ENCODE data around the gene DISP3.
A peak's percentile ranks its signal among the peaks of the same experiment; 100 is the strongest.

DISP3 gene

GRCh38 chr1:11543392-11543791, 64.4 kb downstream of the DISP3 start:
- no peak for DNase-seq (ENCODE audit: low spot score)

- DNase-seq (ENCODE audit: low spot score): no peak
These were observed 64.8 kb downstream of the DISP3 start for GRCh38 chr1:11543796-11544195.

- DNase-seq (ENCODE audit: low spot score): no peak
These were observed 67.5 kb downstream of the DISP3 start for GRCh38 chr1:11546456-11546855.

GRCh38 chr1:11550664-11551283, 71.8 kb downstream of the DISP3 start:
- DNase-seq (ENCODE audit: low spot score): no peak

- no peak for DNase-seq (ENCODE audit: low spot score)
These were observed 79.3 kb downstream of the DISP3 start for GRCh38 chr1:11558276-11558675.

GRCh38 chr1:11558871-11559590, 80.1 kb downstream of the DISP3 start:
- no peak for DNase-seq (ENCODE audit: low spot score)

GRCh38 chr1:11559591-11559970, 80.6 kb downstream of the DISP3 start:
- DNase-seq (ENCODE audit: low spot score): peak; percentile 39

- DNase-seq (ENCODE audit: low spot score): no peak
These were observed 81.1 kb downstream of the DISP3 start for GRCh38 chr1:11560061-11560460.

GRCh38 chr1:11561740-11562139, 82.8 kb downstream of the DISP3 start:
- DNase-seq (ENCODE audit: low spot score): no peak

- DNase-seq (ENCODE audit: low spot score): no peak
These were observed 83.7 kb downstream of the DISP3 start for GRCh38 chr1:11562664-11563063.

- peak; percentile 95 for DNase-seq (ENCODE audit: low spot score)
These were observed 84.7 kb downstream of the DISP3 start for GRCh38 chr1:11563560-11564069.

GRCh38 chr1:11564237-11564636, 85.3 kb downstream of the DISP3 start:
- peak; percentile 60 for DNase-seq (ENCODE audit: low spot score)

GRCh38 chr1:11566042-11566850, 87.3 kb downstream of the DISP3 start:
- DNase-seq (ENCODE audit: low spot score): no peak

- DNase-seq (ENCODE audit: low spot score): no peak
These were observed 88.5 kb downstream of the DISP3 start for GRCh38 chr1:11567244-11568065.

- no peak for DNase-seq (ENCODE audit: low spot score)
These were observed 89.7 kb downstream of the DISP3 start for GRCh38 chr1:11568687-11569086.

- no peak for DNase-seq (ENCODE audit: low spot score)
These were observed 90.6 kb downstream of the DISP3 start for GRCh38 chr1:11569551-11569950.

GRCh38 chr1:11569954-11570353, 91.0 kb downstream of the DISP3 start:
- DNase-seq (ENCODE audit: low spot score): no peak

- no peak for DNase-seq (ENCODE audit: low spot score)
These were observed 91.9 kb downstream of the DISP3 start for GRCh38 chr1:11570821-11571380.

GRCh38 chr1:11571906-11572616, 93.1 kb downstream of the DISP3 start:
- no peak for DNase-seq (ENCODE audit: low spot score)

- DNase-seq (ENCODE audit: low spot score): no peak
These were observed 94.2 kb downstream of the DISP3 start for GRCh38 chr1:11573116-11573692.
